Calu3 (cell line): Measurements from ENCODE around the gene SZRD1. TPM values are rescaled to one million over a fixed set of nuclear protein-coding genes. Genes with fewer than 3 reads are reported as not detected.
A peak's percentile ranks its signal among the peaks of the same experiment; 100 is the strongest.

Experiments
- BruUV-seq: library from RNA; stranded (reverse); fragments of 400-500 nt; replicated peaks from 2 replicates; lab custom pipeline; 2021; lab: Mats Ljungman, UMichigan
- CTCF ChIA-PET: fragments of 300-600 bp; sonication (Branson Sonifier 250); formaldehyde crosslinking; loops from one replicate; lab custom pipeline; 2022; ENCODE audit warnings: antibody characterized with exemption; lab: Charles Lee
- DNase-seq: peaks from one replicate; pipeline ENCODE4 v3.0.0; 2022
- H3K27ac Mint-ChIP-seq: one replicate; pipeline ENCODE4 v1.8.0; 2022; ENCODE audit warnings: mixed read lengths; ENCODE audit not compliant: unreplicated experiment
- H3K27me3 Mint-ChIP-seq: one replicate; pipeline ENCODE4 v1.8.0; 2022; ENCODE audit warnings: mixed read lengths; ENCODE audit not compliant: unreplicated experiment
- H3K36me3 Mint-ChIP-seq: one replicate; pipeline ENCODE4 v1.8.0; 2022; ENCODE audit warnings: mild to moderate bottlenecking, moderate library complexity, mixed read lengths; ENCODE audit not compliant: insufficient read depth, unreplicated experiment
- H3K4me1 Mint-ChIP-seq: one replicate; pipeline ENCODE4 v1.8.0; 2022; ENCODE audit warnings: mild to moderate bottlenecking, low read depth, mixed read lengths; ENCODE audit not compliant: unreplicated experiment
- H3K4me3 Mint-ChIP-seq: one replicate; pipeline ENCODE4 v1.8.0; 2022; ENCODE audit warnings: mild to moderate bottlenecking, low read depth, moderate library complexity, mixed read lengths; ENCODE audit not compliant: unreplicated experiment
- H3K9me3 Mint-ChIP-seq: one replicate; pipeline ENCODE4 v1.8.0; 2022; ENCODE audit warnings: low read depth, mixed read lengths; ENCODE audit not compliant: unreplicated experiment
- intact Hi-C: fragments of 100-400 bp; cut with micrococcal nuclease; formaldehyde crosslinking; loops from one replicate; pipeline ENCODE4 v1.10.0; 2022; ENCODE audit not compliant: unreplicated experiment
- total RNA-seq: library from RNA; stranded (reverse); gene quantifications from 2 replicates; pipeline ENCODE4 v1.2.3, GENCODE V29; 2022
- TF ChIP-seq, protein P1 (sequence below): fragments of 200-600 bp; IDR thresholded peaks from one replicate; pipeline ENCODE4 v1.8.0; 2022; ENCODE audit warnings: antibody characterized with exemption; ENCODE audit not compliant: unreplicated experiment

Gene SZRD1
- total RNA-seq, 1 experiment from 2014 or later, result 95.9 TPM

DNA sequence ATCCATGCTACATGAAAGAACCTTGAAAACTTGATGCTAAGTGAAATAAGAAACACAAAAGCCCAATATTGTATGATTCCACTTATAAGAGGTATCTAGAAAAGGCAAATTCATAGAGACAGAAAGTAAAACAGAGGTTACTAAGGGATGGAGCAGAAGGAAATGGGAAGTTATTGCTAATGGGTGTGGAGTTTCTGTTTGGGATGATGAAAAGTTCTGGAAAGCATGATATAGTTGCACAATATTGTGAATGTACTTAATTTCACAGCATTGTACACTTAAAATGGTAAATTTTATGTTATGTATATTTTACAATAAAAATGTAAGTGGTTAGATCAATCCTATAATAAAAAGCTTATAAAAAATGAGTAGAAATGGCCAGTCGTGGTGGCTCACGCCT lies 71.9 kb downstream of the SZRD1 start:
- H3K27me3 Mint-ChIP-seq, result no peaks in the 10 kb centered on the region
- TF ChIP-seq, protein P1, sequence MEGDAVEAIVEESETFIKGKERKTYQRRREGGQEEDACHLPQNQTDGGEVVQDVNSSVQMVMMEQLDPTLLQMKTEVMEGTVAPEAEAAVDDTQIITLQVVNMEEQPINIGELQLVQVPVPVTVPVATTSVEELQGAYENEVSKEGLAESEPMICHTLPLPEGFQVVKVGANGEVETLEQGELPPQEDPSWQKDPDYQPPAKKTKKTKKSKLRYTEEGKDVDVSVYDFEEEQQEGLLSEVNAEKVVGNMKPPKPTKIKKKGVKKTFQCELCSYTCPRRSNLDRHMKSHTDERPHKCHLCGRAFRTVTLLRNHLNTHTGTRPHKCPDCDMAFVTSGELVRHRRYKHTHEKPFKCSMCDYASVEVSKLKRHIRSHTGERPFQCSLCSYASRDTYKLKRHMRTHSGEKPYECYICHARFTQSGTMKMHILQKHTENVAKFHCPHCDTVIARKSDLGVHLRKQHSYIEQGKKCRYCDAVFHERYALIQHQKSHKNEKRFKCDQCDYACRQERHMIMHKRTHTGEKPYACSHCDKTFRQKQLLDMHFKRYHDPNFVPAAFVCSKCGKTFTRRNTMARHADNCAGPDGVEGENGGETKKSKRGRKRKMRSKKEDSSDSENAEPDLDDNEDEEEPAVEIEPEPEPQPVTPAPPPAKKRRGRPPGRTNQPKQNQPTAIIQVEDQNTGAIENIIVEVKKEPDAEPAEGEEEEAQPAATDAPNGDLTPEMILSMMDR, result no peak
- BruUV-seq, result no TSS peak
- CTCF ChIA-PET, result no interaction called here
- intact Hi-C loops, result no loop called here
- no peak for DNase-seq
- H3K4me1 Mint-ChIP-seq, result peaks cover 8% of the 10 kb centered on the region
- peaks cover 28% of the 10 kb centered on the region for H3K36me3 Mint-ChIP-seq
- H3K4me3 Mint-ChIP-seq, result no peak overlapping the region
- H3K27ac Mint-ChIP-seq, result no peak overlapping the region
- no peaks in the 10 kb centered on the region for H3K9me3 Mint-ChIP-seq

DNA sequence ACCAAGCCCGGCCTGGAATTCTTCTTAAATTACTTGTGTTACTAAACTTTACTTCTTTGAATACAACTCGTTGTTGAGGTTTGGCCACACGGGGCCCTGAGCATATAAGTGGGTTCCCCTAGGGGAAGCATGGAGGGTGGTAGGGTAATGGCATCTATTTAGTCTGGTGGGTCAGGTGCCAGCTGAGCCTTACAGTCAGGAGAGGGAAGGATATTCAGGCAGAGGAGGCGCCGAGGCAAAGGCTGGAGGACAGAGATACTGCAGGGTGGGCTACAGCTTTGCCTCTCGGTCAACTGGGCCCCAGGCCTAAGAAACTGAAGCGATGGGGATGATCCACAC lies 73.1 kb downstream of the SZRD1 start:
- no TSS peak for BruUV-seq
- H3K4me1 Mint-ChIP-seq, result peaks cover 8% of the 10 kb centered on the region
- CTCF ChIA-PET, result interaction anchor here (0.6 kb wide), 1 partner anchor 16 kb away, joined by 4 read pairs; no protein-coding TSS in a partner anchor
- H3K9me3 Mint-ChIP-seq, result no peaks in the 10 kb centered on the region
- TF ChIP-seq, protein P1, result no peak
- H3K36me3 Mint-ChIP-seq, result peaks cover 28% of the 10 kb centered on the region
- DNase-seq, result no peak
- intact Hi-C loops, result no loop called here
- no peaks in the 10 kb centered on the region for H3K27me3 Mint-ChIP-seq
- peak overlapping the region; percentile 81 for H3K4me3 Mint-ChIP-seq
- peak overlapping the region; percentile 85 for H3K27ac Mint-ChIP-seq

DNA sequence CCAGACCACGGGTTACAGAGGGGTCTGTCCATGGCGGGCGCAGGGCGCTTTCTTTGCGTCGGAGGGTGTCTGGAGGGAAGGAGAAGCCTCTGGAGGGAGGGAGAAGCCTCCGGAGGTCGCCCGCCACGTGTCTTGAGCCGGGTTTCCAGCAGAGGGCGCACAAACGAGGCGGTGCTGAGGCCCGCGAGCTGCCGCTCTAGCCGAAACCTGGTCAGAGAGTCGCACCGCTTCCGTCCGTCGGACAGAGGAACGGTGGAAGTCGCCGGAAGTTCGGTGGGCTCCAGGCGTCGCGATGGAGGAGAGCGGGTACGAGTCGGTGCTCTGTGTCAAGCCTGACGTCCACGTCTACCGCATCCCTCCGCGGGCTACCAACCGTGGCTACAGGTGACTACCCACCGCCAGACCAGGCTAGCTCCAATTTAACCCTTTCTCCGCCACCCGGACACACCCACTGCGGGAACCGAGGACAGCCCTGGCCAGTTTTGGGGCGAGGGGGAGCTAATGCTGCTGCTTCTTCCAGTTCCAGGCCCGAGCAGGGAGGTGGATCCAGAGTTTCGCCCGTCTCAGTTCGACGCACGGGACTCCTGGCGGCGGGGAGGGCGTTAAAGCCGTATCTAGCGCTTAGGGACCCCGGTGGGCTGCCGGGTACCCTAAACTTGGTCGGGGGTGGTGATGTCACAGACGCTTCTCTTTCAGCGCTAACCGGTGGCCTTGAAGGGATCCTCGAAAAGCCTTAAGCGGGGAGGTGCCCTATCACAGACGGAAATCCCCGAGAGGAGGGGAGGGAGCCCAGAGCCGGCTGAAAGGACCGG lies 73.6 kb downstream of the SZRD1 start, which contains the start of gene NECAP2:
NECAP2 (plus strand) TSS at position 255 of the 812 bp plus-strand sequence; CDS start at position 293, 38 bp downstream.
- DNase-seq, result peak; percentile 93
- intact Hi-C loops, result no loop called here
- peaks cover 8% of the 10 kb centered on the region for H3K4me1 Mint-ChIP-seq
- TF ChIP-seq, protein P1, result peak; percentile 52
- CTCF ChIA-PET, result interaction anchor here (0.6 kb wide), 1 partner anchor 15 kb away, joined by 4 read pairs; no protein-coding TSS in a partner anchor
- TSS peak; percentile 65 for BruUV-seq
- no peaks in the 10 kb centered on the region for H3K9me3 Mint-ChIP-seq
- peak within 1 kb of the TSS; percentile 85 for H3K27ac Mint-ChIP-seq
- no peaks in the 10 kb centered on the region for H3K27me3 Mint-ChIP-seq
- H3K4me3 Mint-ChIP-seq, result peak within 1 kb of the TSS; percentile 81
- H3K36me3 Mint-ChIP-seq, result peaks cover 28% of the 10 kb centered on the region

DNA sequence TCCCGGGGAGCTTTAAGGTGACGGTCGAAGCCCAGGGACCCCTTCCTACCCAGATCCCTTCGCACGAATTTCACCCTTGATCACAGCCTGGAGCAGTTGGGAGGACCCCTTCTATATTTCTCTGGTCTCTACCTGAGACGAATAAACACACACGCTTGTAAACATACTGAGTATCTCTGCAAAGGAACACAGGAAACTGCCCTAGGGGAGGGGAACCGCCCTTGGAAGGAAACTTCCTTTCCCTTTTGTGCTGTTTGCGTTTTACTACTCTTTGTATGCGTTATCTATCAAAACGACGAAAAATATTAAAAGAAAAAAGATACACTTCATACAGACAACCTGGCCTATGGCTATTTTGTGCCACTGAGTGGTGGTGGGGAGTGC lies 74.2 kb downstream of the SZRD1 start:
- no peak for DNase-seq

More for the DNA sequence above, 74.2 kb downstream of the SZRD1 start:
- Mint-ChIP-seq H3K27ac (no peak overlapping the region), H3K4me1 (peaks cover 8% of the 10 kb centered on the region), H3K4me3 (peak overlapping the region; percentile 81), H3K9me3 (no peaks in the 10 kb centered on the region), H3K27me3 (no peaks in the 10 kb centered on the region), H3K36me3 (peaks cover 28% of the 10 kb centered on the region)
- CTCF ChIA-PET, result no interaction called here
- intact Hi-C loops, result no loop called here
- BruUV-seq, result no TSS peak
- TF ChIP-seq, protein P1, result no peak
